Stimulated activated CD8-positive, alpha-beta memory T cell treated with anti-CD3 and anti-CD28 coated beads, Interleukin-12 subunit alpha, Interleukin-12 subunit beta, amount 100 ng/mL, for 4 hours (primary cell): ENCODE results near the gene NAT16.
"Not testable (repeated sequence)": the region's sequence is repeated elsewhere in the genome, so short reads cannot be mapped to it uniquely, and the experiment has no call there.

Experiments used
- DNase-seq: peaks from one replicate; pipeline ENCODE4 v3.0.0-alpha.2; 2020; ENCODE audit warnings: low read depth

Gene NAT16

GRCh38 chr7:101201695-101202602, 21.9 kb upstream of the NAT16 start:
- no peak for DNase-seq

- no peak for DNase-seq
Observed at GRCh38 chr7:101200862-101201599, 20.9 kb upstream of the NAT16 start, which contains the start of gene MOGAT3. Gene MOGAT3 (minus strand): TSS chr7:101201036. CDS start chr7:101200854, 182 bp downstream.

- DNase-seq = no peak
Observed at GRCh38 chr7:101200504-101200861, 20.4 kb upstream of the NAT16 start.

- not testable (repeated sequence) for DNase-seq
Observed at GRCh38 chr7:101199522-101199921, 19.4 kb upstream of the NAT16 start.

GRCh38 chr7:101198476-101198875, 18.4 kb upstream of the NAT16 start:
- no peak for DNase-seq

- DNase-seq = no peak
Observed at GRCh38 chr7:101197991-101198390, 17.9 kb upstream of the NAT16 start.

GRCh38 chr7:101195884-101196283, 15.8 kb upstream of the NAT16 start:
- no peak for DNase-seq

- no peak for DNase-seq
Observed at GRCh38 chr7:101189109-101189508, 9.0 kb upstream of the NAT16 start.

- DNase-seq = no peak
Observed at GRCh38 chr7:101186844-101187428, 6.8 kb upstream of the NAT16 start.

- no peak for DNase-seq
Observed at GRCh38 chr7:101186194-101186593, 6.1 kb upstream of the NAT16 start.

GRCh38 chr7:101185258-101185839, 5.3 kb upstream of the NAT16 start:
- no peak for DNase-seq

GRCh38 chr7:101179713-101180112, 380 bp downstream of the NAT16 start:
- no peak for DNase-seq

- DNase-seq = no peak
Observed at GRCh38 chr7:101179117-101179516, 976 bp downstream of the NAT16 start.

GRCh38 chr7:101177644-101178043, 2.4 kb downstream of the NAT16 start:
- DNase-seq = no peak

- DNase-seq = no peak
Observed at GRCh38 chr7:101175664-101176063, 4.4 kb downstream of the NAT16 start.

GRCh38 chr7:101174322-101174854, 5.7 kb downstream of the NAT16 start:
- DNase-seq = no peak

- no peak for DNase-seq
Observed at GRCh38 chr7:101173752-101174244, 6.3 kb downstream of the NAT16 start.

- DNase-seq = no peak
Observed at GRCh38 chr7:101172854-101173751, 7.0 kb downstream of the NAT16 start.

GRCh38 chr7:101172005-101172853, 7.9 kb downstream of the NAT16 start:
- no peak for DNase-seq

GRCh38 chr7:101171442-101171837, 8.7 kb downstream of the NAT16 start:
- DNase-seq = no peak
